B cell (primary cell): Measurements from ENCODE around the gene PIWIL4. TPM values are rescaled to one million over a fixed set of nuclear protein-coding genes. Genes with fewer than 3 reads are reported as not detected.
A peak's percentile ranks its signal among the peaks of the same experiment; 100 is the strongest.

Experiments used
- ATAC-seq: fragments of 200-7000 bp; cut with Tn5 transposase; one replicate; pipeline ENCODE4 v1.10.0; 2021; ENCODE audit warnings: low read depth, mild to moderate bottlenecking, moderate number of reproducible peaks, moderate library complexity
- CTCF ChIA-PET: fragments of 350-600 bp; sonication (Branson Sonifier 250); formaldehyde crosslinking; loops from one replicate; lab custom pipeline; 2021; ENCODE audit warnings: antibody characterized with exemption, inconsistent platforms; lab: Charles Lee
- POLR2A ChIA-PET: fragments of 350-600 bp; sonication (Branson Sonifier 250); formaldehyde crosslinking; loops from one replicate; lab custom pipeline; 2021; ENCODE audit warnings: antibody characterized with exemption; lab: Charles Lee
- DNase-seq: peaks from one replicate; pipeline ENCODE4 v3.0.0; 2013
- H2AFZ ChIP-seq: 2 replicates; pipeline ENCODE4 v1.6.1; 2012; ENCODE audit warnings: mild to moderate bottlenecking, low read depth, low read length; ENCODE audit not compliant: insufficient read depth, poor library complexity, severe bottlenecking
- H3K27ac ChIP-seq, 2 donors: 1 replicate in 1 of 2; 2 replicates in 1 of 2; pipeline ENCODE4 v1.5.1; 2012 to 2013; ENCODE audit warnings: low read length in 2 of 2, mild to moderate bottlenecking in 2 of 2, moderate library complexity in 1 of 2
- H3K27me3 ChIP-seq, 4 experiments: fragments of 200-600 bp in 1 of 4; sonication (generic) in 1 of 4; replicated peaks in 1 of 4; 1 replicate in 2 of 4; 2 replicates in 2 of 4; pipeline versions ENCODE4 v1.6.1 to v1.7.0; 2013 to 2016; ENCODE audit warnings: low read length in 3 of 4, mild to moderate bottlenecking in 2 of 4, mixed read lengths in 1 of 4, moderate library complexity in 1 of 4; ENCODE audit not compliant: insufficient read depth in 4 of 4, control insufficient read depth in 3 of 4; ENCODE audit errors: control extremely low read depth in 1 of 4
- H3K36me3 ChIP-seq, 2 experiments: replicated peaks in 1 of 2; 1 replicate in 1 of 2; 2 replicates in 1 of 2; pipeline versions ENCODE4 v1.6.1 to v1.7.1; 2013; ENCODE audit warnings: low read length in 1 of 2; ENCODE audit not compliant: insufficient read depth in 2 of 2, control insufficient read depth in 1 of 2; ENCODE audit errors: control extremely low read depth in 1 of 2, extremely low read depth in 1 of 2
- H3K4me1 ChIP-seq, 2 donors: fragments of 200-600 bp in 1 of 2; sonication (generic) in 1 of 2; 1 replicate in 1 of 2; 2 replicates in 1 of 2; pipeline versions ENCODE4 v1.5.1 to v1.6.1; 2013 to 2017; ENCODE audit warnings: low read length in 2 of 2; ENCODE audit not compliant: control insufficient read depth in 2 of 2, insufficient read depth in 2 of 2
- H3K4me2 ChIP-seq: replicated peaks from 2 replicates; pipeline ENCODE3; 2012; ENCODE audit warnings: mild to moderate bottlenecking, low read depth, low read length; ENCODE audit not compliant: poor library complexity, severe bottlenecking
- H3K4me3 ChIP-seq, 5 experiments: fragments of 200-600 bp in 1 of 5; sonication (generic) in 1 of 5; 1 replicate in 3 of 5; 2 replicates in 2 of 5; pipeline versions ENCODE4 v1.5.1 to v1.7.0; 2011 to 2016; ENCODE audit warnings: low read length in 4 of 5, mild to moderate bottlenecking in 4 of 5, low read depth in 2 of 5, control low read depth in 1 of 5, moderate library complexity in 1 of 5; ENCODE audit not compliant: insufficient read depth in 1 of 5; ENCODE audit errors: control extremely low read depth in 1 of 5, extremely low read depth in 1 of 5
- H3K79me2 ChIP-seq: fragments of 200-600 bp; sonication (generic); one replicate; pipeline ENCODE4 v1.6.0; 2016; ENCODE audit warnings: low read length; ENCODE audit not compliant: control insufficient read depth, insufficient read depth
- H3K9ac ChIP-seq: fragments of 200-600 bp; sonication (generic); 2 replicates; pipeline ENCODE4 v1.6.1; 2017; ENCODE audit warnings: mild to moderate bottlenecking, low read length, moderate library complexity
- H3K9me3 ChIP-seq, 3 donors: one replicate each; pipeline versions ENCODE4 v1.6.1 to v1.7.1; 2013; ENCODE audit warnings: low read length in 2 of 3; ENCODE audit not compliant: control insufficient read depth in 2 of 3, insufficient read depth in 1 of 3; ENCODE audit errors: control extremely low read depth in 1 of 3
- H4K20me1 ChIP-seq: 2 replicates; pipeline ENCODE4 v1.6.0; 2012; ENCODE audit warnings: mild to moderate bottlenecking, low read length; ENCODE audit not compliant: insufficient read depth, control insufficient read depth, poor library complexity, severe bottlenecking
- H3K27ac Mint-ChIP-seq: one replicate; pipeline ENCODE4 v1.8.0; 2021; ENCODE audit warnings: mixed read lengths
- H3K27me3 Mint-ChIP-seq: one replicate; pipeline ENCODE4 v1.8.0; 2021; ENCODE audit warnings: mixed read lengths
- H3K4me1 Mint-ChIP-seq: one replicate; pipeline ENCODE4 v1.8.0; 2021; ENCODE audit warnings: mixed read lengths
- H3K4me3 Mint-ChIP-seq: one replicate; pipeline ENCODE4 v1.8.0; 2021; ENCODE audit warnings: mixed read lengths
- H3K9me3 Mint-ChIP-seq: one replicate; pipeline ENCODE4 v1.8.0; 2022; ENCODE audit warnings: mixed read lengths; ENCODE audit not compliant: insufficient read depth
- EZH2 ChIP-seq: IDR thresholded peaks from 2 replicates; pipeline ENCODE4 v1.6.1; 2012; ENCODE audit warnings: borderline replicate concordance, low read depth, mild to moderate bottlenecking, moderate library complexity, low read length; ENCODE audit not compliant: insufficient read depth, poor library complexity, severe bottlenecking
- WGBS: methylation state at CpG from one replicate; pipeline ENCODE4 v1.1.5; 2013; ENCODE audit warnings: missing lambda C conversion rate; ENCODE audit not compliant: insufficient coverage; 5-methylcytosine and 5-hydroxymethylcytosine counted together
- intact Hi-C: fragments of 100-400 bp; cut with micrococcal nuclease; formaldehyde crosslinking; loops from one replicate; pipeline ENCODE4 v1.10.0; 2022
- polyA plus RNA-seq: library from polyadenylated mRNA; depleted of rRNA; stranded (reverse); fragments of >200 nt; gene quantifications from 2 replicates; pipeline ENCODE4 v1.2.3, GENCODE V29; 2012
- total RNA-seq, 2 donors: library from RNA; stranded (reverse); fragments of 120-200 nt in 1 of 2; gene quantifications; 1 replicate in 1 of 2; 2 replicates in 1 of 2; pipeline versions ENCODE4 v1.2.3 to v1.2.4, GENCODE V29; 2013 to 2022
- TF ChIP-seq, protein P1 (sequence below): fragments of 200-600 bp; IDR thresholded peaks from one replicate; pipeline ENCODE4 v1.8.0; 2022; ENCODE audit warnings: antibody characterized with exemption, mild to moderate bottlenecking

The PIWIL4 gene
- total and polyA plus RNA-seq, 2 donors (not counting 1 experiment from before 2014, with no cell fraction given): 0.67 to 1.4 TPM

- H3K36me3 ChIP-seq: no peaks in the 10 kb centered on the region
- ChIA-PET POLR2A (no interaction called here), CTCF (no interaction called here)
- H3K9me3 Mint-ChIP-seq: no peaks in the 10 kb centered on the region
- peak overlapping the region; percentile 48 for H3K4me2 ChIP-seq
- H3K27ac Mint-ChIP-seq: no peak overlapping the region
- peak overlapping the region in 1 of 5 experiments; percentile 37 for H3K4me3 ChIP-seq
- H3K4me3 Mint-ChIP-seq: peak overlapping the region; percentile 14
- H3K79me2 ChIP-seq: no peaks in the 10 kb centered on the region
- H2AFZ ChIP-seq: peak overlapping the region; percentile 67
- 14% methylated on average over 4 of the region's 8 CpGs for WGBS
- peak; percentile 10 for ATAC-seq
- TF ChIP-seq, protein P1, sequence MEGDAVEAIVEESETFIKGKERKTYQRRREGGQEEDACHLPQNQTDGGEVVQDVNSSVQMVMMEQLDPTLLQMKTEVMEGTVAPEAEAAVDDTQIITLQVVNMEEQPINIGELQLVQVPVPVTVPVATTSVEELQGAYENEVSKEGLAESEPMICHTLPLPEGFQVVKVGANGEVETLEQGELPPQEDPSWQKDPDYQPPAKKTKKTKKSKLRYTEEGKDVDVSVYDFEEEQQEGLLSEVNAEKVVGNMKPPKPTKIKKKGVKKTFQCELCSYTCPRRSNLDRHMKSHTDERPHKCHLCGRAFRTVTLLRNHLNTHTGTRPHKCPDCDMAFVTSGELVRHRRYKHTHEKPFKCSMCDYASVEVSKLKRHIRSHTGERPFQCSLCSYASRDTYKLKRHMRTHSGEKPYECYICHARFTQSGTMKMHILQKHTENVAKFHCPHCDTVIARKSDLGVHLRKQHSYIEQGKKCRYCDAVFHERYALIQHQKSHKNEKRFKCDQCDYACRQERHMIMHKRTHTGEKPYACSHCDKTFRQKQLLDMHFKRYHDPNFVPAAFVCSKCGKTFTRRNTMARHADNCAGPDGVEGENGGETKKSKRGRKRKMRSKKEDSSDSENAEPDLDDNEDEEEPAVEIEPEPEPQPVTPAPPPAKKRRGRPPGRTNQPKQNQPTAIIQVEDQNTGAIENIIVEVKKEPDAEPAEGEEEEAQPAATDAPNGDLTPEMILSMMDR: no peak
- TF ChIP-seq EZH2: no peak
- peaks cover 9% of the 10 kb centered on the region for H3K4me1 Mint-ChIP-seq
- no peaks in the 10 kb centered on the region for H3K9me3 ChIP-seq
- H3K27me3 Mint-ChIP-seq: no peaks in the 10 kb centered on the region
- intact Hi-C loops: no loop called here
- H3K27ac ChIP-seq: peak overlapping the region; percentile 21 to 74
- H3K27me3 ChIP-seq: no peaks in the 10 kb centered on the region
- H3K9ac ChIP-seq: peak overlapping the region; percentile 42
- no peaks in the 10 kb centered on the region for H4K20me1 ChIP-seq
- H3K4me1 ChIP-seq: peaks cover 8 to 13% of the 10 kb centered on the region in 2 donors
- peak; percentile 64 for DNase-seq
Measured at GRCh38 chr11:94602430-94603372, 35.5 kb downstream of the PIWIL4 start.

GRCh38 chr11:94603587-94603986 is 36.4 kb downstream of the PIWIL4 start:
- Mint-ChIP-seq H3K4me3 (no peak overlapping the region), H3K27ac (no peak overlapping the region), H3K9me3 (no peaks in the 10 kb centered on the region), H3K27me3 (no peaks in the 10 kb centered on the region), H3K4me1 (peaks cover 9% of the 10 kb centered on the region)
- Histone ChIP-seq H3K9ac (no peak overlapping the region), H3K79me2 (no peaks in the 10 kb centered on the region), H3K27me3 (no peaks in the 10 kb centered on the region), H3K36me3 (no peaks in the 10 kb centered on the region), H3K9me3 (no peaks in the 10 kb centered on the region), H3K4me2 (no peak overlapping the region), H3K4me3 (no peak overlapping the region), H3K4me1 (peaks cover 8 to 13% of the 10 kb centered on the region in 2 donors), H2AFZ (no peak overlapping the region), H4K20me1 (no peaks in the 10 kb centered on the region), H3K27ac (peak overlapping the region in 1 of 2 donors; percentile 74)
- DNase-seq: no peak
- CTCF ChIA-PET: interaction anchor here (0.6 kb wide), 1 partner anchor 355 kb away, joined by 3 read pairs; no protein-coding TSS in a partner anchor
- intact Hi-C loops: no loop called here
- no CpG with 5 or more reads among the region's 1 CpG for WGBS
- ATAC-seq: no peak
- POLR2A ChIA-PET: no interaction called here
- TF ChIP-seq, protein P1: no peak
- no peak for TF ChIP-seq EZH2
